HEK293 (cell line): ENCODE data around the gene DMRTA1.

Experiments used
- CTCF ChIP-seq: fragments of 450-650 bp; formaldehyde crosslinking; IDR thresholded peaks from 2 replicates; pipeline ENCODE4 v1.5.1; 2016; ENCODE audit warnings: missing biosample characterization, missing genetic modification characterization
- GLI4 ChIP-seq: fragments of 450-650 bp; formaldehyde crosslinking; IDR thresholded peaks from 2 replicates; pipeline ENCODE4 v1.5.1; 2016; ENCODE audit warnings: missing biosample characterization, missing genetic modification characterization
- PRDM1 ChIP-seq: fragments of 450-650 bp; formaldehyde crosslinking; IDR thresholded peaks from 2 replicates; pipeline ENCODE4; 2016; ENCODE audit warnings: missing biosample characterization, missing genetic modification characterization
- SETDB1 ChIP-seq: IDR thresholded peaks from one replicate; pipeline ENCODE4 v1.6.1; 2017; ENCODE audit warnings: mild to moderate bottlenecking, low read length, moderate library complexity, mixed read lengths; ENCODE audit not compliant: insufficient read length
- ZNF112 ChIP-seq: fragments of 450-650 bp; formaldehyde crosslinking; IDR thresholded peaks from 2 replicates; pipeline ENCODE4 v1.5.0; 2017; ENCODE audit warnings: missing biosample characterization, missing genetic modification characterization
- ZNF148 ChIP-seq: fragments of 450-650 bp; formaldehyde crosslinking; IDR thresholded peaks from 2 replicates; pipeline ENCODE4 v1.5.0; 2017; ENCODE audit warnings: missing biosample characterization, missing genetic modification characterization, borderline replicate concordance
- ZNF529 ChIP-seq: fragments of 450-650 bp; formaldehyde crosslinking; IDR thresholded peaks from 2 replicates; pipeline ENCODE4 v1.5.1; 2017; ENCODE audit warnings: missing genetic modification characterization, missing biosample characterization; ENCODE audit not compliant: insufficient replicate concordance
- ZNF555 ChIP-seq: fragments of 450-650 bp; formaldehyde crosslinking; conservative IDR thresholded peaks from 2 replicates; pipeline ENCODE4 v1.5.1; 2017; ENCODE audit warnings: missing biosample characterization, mild to moderate bottlenecking, missing genetic modification characterization, inconsistent platforms
- ZNF639 ChIP-seq: fragments of 450-650 bp; formaldehyde crosslinking; IDR thresholded peaks from 2 replicates; pipeline ENCODE4 v1.5.1; 2016; ENCODE audit warnings: missing biosample characterization, missing genetic modification characterization
- ZSCAN16 ChIP-seq: fragments of 450-650 bp; formaldehyde crosslinking; IDR thresholded peaks from 2 replicates; pipeline ENCODE4 v1.5.1; 2016; ENCODE audit warnings: missing biosample characterization, missing genetic modification characterization
- TF ChIP-seq, protein P1 (sequence below): fragments of 450-650 bp; formaldehyde crosslinking; IDR thresholded peaks from 2 replicates; pipeline ENCODE4 v1.5.1; 2016; ENCODE audit warnings: missing biosample characterization, missing genetic modification characterization
- TF ChIP-seq, protein P2 (sequence below): fragments of 450-650 bp; formaldehyde crosslinking; IDR thresholded peaks from 2 replicates; pipeline ENCODE4 v1.5.1; 2016; ENCODE audit warnings: missing biosample characterization, missing genetic modification characterization
- TF ChIP-seq, protein P3 (sequence below): fragments of 450-650 bp; formaldehyde crosslinking; IDR thresholded peaks from 2 replicates; pipeline ENCODE4 v1.5.1; 2016; ENCODE audit warnings: missing biosample characterization, missing genetic modification characterization

DNA sequence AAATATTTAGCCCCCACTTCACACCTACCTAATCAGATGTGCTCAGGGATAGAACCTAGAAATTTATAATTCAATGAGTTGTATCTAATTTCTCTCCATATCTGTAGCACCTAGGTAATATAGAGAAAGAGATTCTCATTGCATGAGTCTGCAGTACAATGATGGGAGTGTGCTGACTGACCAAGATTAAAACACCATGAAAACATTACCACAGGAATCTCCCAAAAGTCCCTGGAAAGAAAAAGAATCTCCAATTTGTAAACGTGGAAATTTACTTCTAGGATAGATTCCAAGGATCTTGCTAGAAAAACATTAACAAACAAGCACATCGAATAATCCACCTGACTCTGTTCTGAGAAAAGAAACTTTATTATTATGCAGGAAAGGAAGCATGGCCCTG is 45.0 kb upstream of the DMRTA1 start:
- TF ChIP-seq ZNF112 (no peak), SETDB1 (no peak), ZNF639 (no peak), ZNF148 (tag by site-specific recombination) (no peak), ZNF529 (tag by site-specific recombination) (no peak), ZNF555 (tag by site-specific recombination) (no peak), CTCF (tag by site-specific recombination) (no peak), PRDM1 (tag by site-specific recombination) (no peak), ZSCAN16 (no peak), GLI4 (tag by site-specific recombination) (no peak)
- TF ChIP-seq, protein P1, sequence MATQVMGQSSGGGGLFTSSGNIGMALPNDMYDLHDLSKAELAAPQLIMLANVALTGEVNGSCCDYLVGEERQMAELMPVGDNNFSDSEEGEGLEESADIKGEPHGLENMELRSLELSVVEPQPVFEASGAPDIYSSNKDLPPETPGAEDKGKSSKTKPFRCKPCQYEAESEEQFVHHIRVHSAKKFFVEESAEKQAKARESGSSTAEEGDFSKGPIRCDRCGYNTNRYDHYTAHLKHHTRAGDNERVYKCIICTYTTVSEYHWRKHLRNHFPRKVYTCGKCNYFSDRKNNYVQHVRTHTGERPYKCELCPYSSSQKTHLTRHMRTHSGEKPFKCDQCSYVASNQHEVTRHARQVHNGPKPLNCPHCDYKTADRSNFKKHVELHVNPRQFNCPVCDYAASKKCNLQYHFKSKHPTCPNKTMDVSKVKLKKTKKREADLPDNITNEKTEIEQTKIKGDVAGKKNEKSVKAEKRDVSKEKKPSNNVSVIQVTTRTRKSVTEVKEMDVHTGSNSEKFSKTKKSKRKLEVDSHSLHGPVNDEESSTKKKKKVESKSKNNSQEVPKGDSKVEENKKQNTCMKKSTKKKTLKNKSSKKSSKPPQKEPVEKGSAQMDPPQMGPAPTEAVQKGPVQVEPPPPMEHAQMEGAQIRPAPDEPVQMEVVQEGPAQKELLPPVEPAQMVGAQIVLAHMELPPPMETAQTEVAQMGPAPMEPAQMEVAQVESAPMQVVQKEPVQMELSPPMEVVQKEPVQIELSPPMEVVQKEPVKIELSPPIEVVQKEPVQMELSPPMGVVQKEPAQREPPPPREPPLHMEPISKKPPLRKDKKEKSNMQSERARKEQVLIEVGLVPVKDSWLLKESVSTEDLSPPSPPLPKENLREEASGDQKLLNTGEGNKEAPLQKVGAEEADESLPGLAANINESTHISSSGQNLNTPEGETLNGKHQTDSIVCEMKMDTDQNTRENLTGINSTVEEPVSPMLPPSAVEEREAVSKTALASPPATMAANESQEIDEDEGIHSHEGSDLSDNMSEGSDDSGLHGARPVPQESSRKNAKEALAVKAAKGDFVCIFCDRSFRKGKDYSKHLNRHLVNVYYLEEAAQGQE (tag by site-specific recombination): no peak
- TF ChIP-seq, protein P2, sequence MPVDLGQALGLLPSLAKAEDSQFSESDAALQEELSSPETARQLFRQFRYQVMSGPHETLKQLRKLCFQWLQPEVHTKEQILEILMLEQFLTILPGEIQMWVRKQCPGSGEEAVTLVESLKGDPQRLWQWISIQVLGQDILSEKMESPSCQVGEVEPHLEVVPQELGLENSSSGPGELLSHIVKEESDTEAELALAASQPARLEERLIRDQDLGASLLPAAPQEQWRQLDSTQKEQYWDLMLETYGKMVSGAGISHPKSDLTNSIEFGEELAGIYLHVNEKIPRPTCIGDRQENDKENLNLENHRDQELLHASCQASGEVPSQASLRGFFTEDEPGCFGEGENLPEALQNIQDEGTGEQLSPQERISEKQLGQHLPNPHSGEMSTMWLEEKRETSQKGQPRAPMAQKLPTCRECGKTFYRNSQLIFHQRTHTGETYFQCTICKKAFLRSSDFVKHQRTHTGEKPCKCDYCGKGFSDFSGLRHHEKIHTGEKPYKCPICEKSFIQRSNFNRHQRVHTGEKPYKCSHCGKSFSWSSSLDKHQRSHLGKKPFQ (tag by site-specific recombination): no peak
- TF ChIP-seq, protein P3, sequence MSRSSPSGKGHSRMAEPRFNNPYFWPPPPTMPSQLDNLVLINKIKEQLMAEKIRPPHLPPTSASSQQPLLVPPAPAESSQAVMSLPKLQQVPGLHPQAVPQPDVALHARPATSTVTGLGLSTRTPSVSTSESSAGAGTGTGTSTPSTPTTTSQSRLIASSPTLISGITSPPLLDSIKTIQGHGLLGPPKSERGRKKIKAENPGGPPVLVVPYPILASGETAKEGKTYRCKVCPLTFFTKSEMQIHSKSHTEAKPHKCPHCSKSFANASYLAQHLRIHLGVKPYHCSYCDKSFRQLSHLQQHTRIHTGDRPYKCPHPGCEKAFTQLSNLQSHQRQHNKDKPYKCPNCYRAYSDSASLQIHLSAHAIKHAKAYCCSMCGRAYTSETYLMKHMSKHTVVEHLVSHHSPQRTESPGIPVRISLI (tag by site-specific recombination): no peak
